GM18858 (cell line): ENCODE data around the gene ZSCAN20.

Source experiments
- ATAC-seq: cut with Tn5 transposase; IDR thresholded peaks from one replicate; pipeline ENCODE4 v1.9.1; 2021; ENCODE audit not compliant: unreplicated experiment

Gene ZSCAN20

GRCh38 chr1:33527934-33528333 lies 55.5 kb downstream of the ZSCAN20 start:
- no peak for ATAC-seq

DNA sequence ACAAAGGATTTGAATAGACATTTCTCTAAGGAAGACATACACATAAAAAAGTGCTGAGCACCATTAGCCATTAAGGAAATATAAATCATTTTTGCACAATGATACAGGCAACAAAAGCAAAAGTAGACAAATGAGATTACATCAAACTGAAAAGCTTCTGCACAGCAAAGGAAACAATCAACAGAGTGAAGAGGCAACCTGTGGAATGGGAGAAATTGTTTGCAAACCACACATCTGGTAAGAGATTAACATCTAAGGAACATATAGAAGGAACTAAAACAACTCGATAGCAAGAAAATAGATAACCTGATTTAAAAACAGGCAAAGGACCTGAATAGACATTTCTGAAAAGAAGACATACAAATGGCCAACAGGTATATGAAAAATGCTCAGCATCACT lies 57.5 kb downstream of the ZSCAN20 start:
- no peak for ATAC-seq

DNA sequence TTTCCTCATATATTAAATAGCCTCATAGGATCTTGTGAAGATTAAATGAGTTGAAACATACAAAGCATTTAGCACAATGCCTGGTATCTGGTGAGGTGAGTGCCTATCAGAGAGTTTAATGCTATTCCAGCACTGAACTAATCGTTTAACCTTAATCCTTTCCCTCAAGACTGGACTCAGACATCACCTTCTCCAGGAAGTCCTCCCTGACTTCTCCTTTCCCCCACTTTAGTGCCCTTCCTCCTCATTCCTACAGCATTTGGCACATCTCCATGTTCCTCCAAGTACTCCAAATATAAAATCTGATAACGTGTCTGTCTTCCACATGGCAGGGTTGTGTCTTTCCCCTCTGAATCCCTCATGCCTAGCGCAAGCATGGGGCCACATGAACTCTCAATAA lies 59.8 kb downstream of the ZSCAN20 start:
- ATAC-seq, result no peak

DNA sequence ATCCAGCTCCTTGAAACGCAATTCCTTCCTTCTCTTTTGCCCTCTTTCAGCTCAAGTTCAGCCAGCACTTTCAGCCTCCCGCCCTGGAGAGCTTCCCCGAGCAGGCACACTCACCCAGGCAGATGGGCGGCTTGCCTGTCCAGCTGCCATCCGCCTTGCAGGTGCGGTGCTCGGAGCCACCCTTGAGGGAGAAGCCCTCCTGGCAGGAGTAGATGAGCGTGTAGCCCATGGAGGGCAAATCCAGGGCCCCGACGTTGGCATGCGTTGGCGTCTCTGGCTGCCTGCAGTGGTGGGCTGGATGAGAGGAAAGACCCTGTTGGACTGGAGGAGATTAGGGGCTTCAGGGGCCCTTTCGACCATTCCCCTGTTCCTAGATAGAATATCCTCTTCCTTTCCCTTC lies 60.5 kb downstream of the ZSCAN20 start:
- ATAC-seq, result no peak

GRCh38 chr1:33535334-33535733 lies 62.9 kb downstream of the ZSCAN20 start:
- ATAC-seq, result no peak

GRCh38 chr1:33537885-33538284 lies 65.4 kb downstream of the ZSCAN20 start:
- no peak for ATAC-seq

- no peak for ATAC-seq
Observed at GRCh38 chr1:33541966-33542365, 69.5 kb downstream of the ZSCAN20 start.
